Endothelial cell of umbilical vein (primary cell): ENCODE data around the gene GHRH.

Experiments
- EZH2 ChIP-seq: IDR thresholded peaks from 2 replicates; pipeline ENCODE4 v1.6.1; 2012; ENCODE audit warnings: borderline replicate concordance, low read depth, mild to moderate bottlenecking, moderate library complexity, low read length, inconsistent platforms; ENCODE audit not compliant: severe bottlenecking
- FOS ChIP-seq: IDR thresholded peaks from 2 replicates; pipeline ENCODE4 v1.6.1; 2011; ENCODE audit warnings: mild to moderate bottlenecking, low read length, moderate library complexity, borderline replicate concordance; ENCODE audit not compliant: insufficient read depth
- JUN ChIP-seq: IDR thresholded peaks from 2 replicates; pipeline ENCODE4 v1.6.1; 2011; ENCODE audit warnings: borderline replicate concordance, low read depth; ENCODE audit not compliant: insufficient read length, insufficient read depth
- MYC ChIP-seq: IDR thresholded peaks from one replicate; pipeline ENCODE4 v1.6.1; 2011; ENCODE audit warnings: mild to moderate bottlenecking, low read depth, low read length
- POLR2A ChIP-seq: IDR thresholded peaks from 2 replicates; pipeline ENCODE4 v1.6.1; 2012; ENCODE audit warnings: low read depth, mild to moderate bottlenecking, control low read depth, low read length
- POLR2AphosphoS5 ChIP-seq: IDR thresholded peaks from 2 replicates; pipeline ENCODE4 v1.6.1; 2012; ENCODE audit warnings: low read depth, mild to moderate bottlenecking, control low read depth, low read length, moderate library complexity; ENCODE audit not compliant: insufficient read depth
- TF ChIP-seq, protein P1 (sequence below), 2 donors: IDR thresholded peaks; 1 replicate in 1 of 2; 2 replicates in 1 of 2; pipeline ENCODE4 v1.5.1; 2011; ENCODE audit warnings: low read length in 2 of 2, mild to moderate bottlenecking in 2 of 2, moderate library complexity in 2 of 2, control low read depth in 1 of 2, inconsistent platforms in 1 of 2, low read depth in 1 of 2; ENCODE audit not compliant: insufficient read depth in 1 of 2; ENCODE audit errors: extremely low read depth in 1 of 2
- TF ChIP-seq, protein P2 (sequence below): IDR thresholded peaks from 2 replicates; pipeline ENCODE4 v1.6.1; 2011; ENCODE audit not compliant: insufficient read depth, insufficient read length

DNA sequence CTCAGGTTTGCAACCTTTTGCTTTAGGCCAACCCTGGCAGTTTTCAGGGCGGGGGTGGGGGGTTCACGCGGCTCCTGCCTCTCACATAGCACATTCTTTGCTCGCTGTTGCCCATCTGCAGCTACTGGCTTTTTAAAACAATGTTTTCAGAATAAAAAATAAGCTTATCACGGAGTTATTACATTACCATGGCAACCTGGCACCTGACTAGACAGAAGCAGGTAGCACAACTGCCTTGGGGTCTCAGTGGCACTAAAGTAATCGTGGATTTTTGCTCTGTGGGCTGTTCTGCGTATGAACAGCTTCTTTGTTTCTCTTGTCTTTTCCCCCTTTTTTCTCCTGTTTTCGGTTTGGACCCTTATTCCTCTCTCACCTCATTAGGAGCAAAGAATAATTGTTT is 18.8 kb upstream of the GHRH start:
- TF ChIP-seq POLR2AphosphoS5 (no peak), POLR2A (no peak), EZH2 (no peak), JUN (no peak), MYC (no peak), FOS (no peak)
- TF ChIP-seq, protein P1, sequence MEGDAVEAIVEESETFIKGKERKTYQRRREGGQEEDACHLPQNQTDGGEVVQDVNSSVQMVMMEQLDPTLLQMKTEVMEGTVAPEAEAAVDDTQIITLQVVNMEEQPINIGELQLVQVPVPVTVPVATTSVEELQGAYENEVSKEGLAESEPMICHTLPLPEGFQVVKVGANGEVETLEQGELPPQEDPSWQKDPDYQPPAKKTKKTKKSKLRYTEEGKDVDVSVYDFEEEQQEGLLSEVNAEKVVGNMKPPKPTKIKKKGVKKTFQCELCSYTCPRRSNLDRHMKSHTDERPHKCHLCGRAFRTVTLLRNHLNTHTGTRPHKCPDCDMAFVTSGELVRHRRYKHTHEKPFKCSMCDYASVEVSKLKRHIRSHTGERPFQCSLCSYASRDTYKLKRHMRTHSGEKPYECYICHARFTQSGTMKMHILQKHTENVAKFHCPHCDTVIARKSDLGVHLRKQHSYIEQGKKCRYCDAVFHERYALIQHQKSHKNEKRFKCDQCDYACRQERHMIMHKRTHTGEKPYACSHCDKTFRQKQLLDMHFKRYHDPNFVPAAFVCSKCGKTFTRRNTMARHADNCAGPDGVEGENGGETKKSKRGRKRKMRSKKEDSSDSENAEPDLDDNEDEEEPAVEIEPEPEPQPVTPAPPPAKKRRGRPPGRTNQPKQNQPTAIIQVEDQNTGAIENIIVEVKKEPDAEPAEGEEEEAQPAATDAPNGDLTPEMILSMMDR (IDR thresholded peaks at IDR 0.05; ENCODE audit: extremely low read depth in 1 of 2, insufficient read depth in 1 of 2, low read depth in 1 of 2, low read length in 2 of 2): no peak
- TF ChIP-seq, protein P2, sequence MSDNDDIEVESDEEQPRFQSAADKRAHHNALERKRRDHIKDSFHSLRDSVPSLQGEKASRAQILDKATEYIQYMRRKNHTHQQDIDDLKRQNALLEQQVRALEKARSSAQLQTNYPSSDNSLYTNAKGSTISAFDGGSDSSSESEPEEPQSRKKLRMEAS: no peak
